Measurements from ENCODE around the gene CNTNAP5.

Gene CNTNAP5

DNA sequence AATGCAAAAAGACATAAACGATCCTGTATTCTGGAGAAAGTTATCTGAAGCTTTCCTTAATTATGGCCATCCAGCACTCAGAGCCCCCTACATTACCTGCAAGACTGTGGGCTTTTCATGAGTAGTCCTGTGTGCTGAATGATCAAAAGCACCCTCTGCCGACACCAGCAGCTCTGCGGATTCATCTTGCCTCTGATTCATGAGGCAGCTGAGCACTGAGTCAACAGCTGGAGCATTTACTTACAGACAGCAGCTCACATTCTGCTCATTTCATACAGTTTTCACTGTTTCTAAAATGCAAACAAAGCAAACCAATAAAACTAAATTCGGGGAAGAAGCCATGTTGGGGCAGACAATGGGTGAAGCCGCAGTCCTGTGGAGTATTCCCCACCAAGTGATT is 886.5 kb downstream of the CNTNAP5 start:
- FAIRE-seq (no peak), DNase-seq (ENCODE audit: extremely low spot score, insufficient read length, low read depth) (no peak)

DNA sequence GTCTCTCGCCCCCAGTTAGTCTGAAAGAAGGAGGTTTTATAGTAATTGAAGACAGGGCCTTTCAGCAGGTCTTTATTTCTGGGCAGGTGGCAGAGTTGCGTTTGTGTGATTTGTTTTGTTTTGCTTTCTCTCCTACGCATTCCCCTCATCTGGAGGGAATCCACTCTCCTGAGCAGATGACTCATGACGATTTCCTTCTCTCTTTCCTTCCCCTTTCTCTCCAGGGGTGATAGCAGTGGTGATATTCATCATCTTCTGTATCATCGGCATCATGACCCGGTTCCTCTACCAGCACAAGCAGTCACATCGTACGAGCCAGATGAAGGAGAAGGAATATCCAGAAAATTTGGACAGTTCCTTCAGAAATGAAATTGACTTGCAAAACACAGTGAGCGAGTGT is 888.8 kb downstream of the CNTNAP5 start:
- DNase-seq (ENCODE audit: extremely low spot score, insufficient read length, low read depth) (no peak), FAIRE-seq (no peak)

DNA sequence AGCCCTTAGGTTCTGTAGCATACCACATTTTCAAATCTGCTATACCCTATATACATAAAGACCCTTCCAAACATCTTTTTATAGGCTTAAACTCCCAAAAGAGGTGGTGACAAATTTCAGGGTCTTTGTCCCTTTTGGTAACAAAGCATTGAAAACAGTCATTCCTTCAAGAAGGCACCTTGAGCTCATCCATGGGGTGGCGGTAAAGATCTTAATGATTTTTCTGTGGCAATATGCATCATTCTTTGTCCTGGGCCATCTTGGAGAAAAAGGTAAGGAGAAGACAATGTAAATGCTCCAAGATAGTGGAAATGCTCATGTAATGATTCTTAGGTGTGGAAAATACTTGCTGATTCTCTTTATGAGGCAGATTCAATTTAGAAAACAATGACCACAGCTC is 890.5 kb downstream of the CNTNAP5 start:
- DNase-seq (ENCODE audit: extremely low spot score, insufficient read length, low read depth) (no peak), FAIRE-seq (no peak)

DNA sequence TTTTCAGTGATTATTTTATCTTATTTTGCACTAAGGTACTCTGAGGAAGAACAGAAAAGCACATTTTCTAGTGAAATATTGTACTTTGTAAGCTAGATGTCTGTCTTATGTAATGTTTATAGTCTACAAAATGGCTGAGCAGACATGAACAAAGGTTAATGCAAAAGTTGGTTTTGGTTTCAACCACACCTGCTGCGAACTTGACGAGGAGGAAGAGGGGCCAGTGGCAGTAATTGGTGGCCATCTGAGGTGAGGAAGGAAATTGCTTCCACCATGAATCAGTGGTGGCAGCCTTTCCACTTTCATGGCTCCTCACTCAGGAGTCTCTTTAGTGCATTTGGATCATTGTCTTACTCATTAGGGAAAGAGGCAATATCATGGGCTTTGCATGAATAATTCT is 894.2 kb downstream of the CNTNAP5 start:
- no peak for FAIRE-seq
- DNase-seq (ENCODE audit: extremely low spot score, insufficient read length, low read depth) = no peak

DNA sequence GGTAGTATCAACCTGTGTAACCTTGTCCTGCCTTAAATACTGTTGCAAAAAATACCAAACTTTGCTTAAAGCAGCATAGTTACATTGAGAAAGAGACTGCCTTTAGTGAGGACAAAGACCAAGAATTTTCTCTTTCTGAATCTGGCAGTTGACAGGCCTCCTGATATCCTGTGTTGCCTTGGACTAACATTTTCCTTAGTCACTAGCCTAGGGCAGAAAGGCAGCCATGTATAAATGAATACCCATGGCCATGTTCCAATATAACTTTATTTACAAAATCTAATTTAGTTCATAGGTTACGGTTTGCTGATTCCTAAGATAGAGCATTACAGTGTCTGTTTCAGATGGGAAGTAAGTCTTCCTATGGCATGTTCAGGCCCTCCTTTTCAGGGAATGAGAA is 895.4 kb downstream of the CNTNAP5 start:
- FAIRE-seq (no peak), DNase-seq (ENCODE audit: extremely low spot score, insufficient read length, low read depth) (no peak)

DNA sequence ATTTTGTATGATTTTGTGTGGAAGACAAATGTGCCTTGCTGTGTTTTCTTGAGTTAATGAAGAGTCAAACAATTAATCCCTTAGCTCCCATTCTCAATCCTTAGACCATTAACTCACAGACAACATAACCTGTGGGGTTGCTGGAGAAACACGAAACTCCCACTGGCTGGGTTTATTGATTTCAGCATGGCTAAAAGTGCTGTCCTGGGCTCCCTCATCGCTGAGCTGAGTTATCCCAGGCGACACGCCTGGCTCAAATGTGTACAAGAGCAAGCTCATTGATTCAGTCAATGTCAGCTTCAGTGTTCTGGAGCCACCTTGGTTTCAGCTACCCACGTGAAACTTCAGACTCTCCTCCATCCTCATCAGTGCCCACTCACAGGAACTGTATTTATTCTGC is 896.1 kb downstream of the CNTNAP5 start:
- no peak for FAIRE-seq
- DNase-seq (ENCODE audit: extremely low spot score, insufficient read length, low read depth) = no peak

DNA sequence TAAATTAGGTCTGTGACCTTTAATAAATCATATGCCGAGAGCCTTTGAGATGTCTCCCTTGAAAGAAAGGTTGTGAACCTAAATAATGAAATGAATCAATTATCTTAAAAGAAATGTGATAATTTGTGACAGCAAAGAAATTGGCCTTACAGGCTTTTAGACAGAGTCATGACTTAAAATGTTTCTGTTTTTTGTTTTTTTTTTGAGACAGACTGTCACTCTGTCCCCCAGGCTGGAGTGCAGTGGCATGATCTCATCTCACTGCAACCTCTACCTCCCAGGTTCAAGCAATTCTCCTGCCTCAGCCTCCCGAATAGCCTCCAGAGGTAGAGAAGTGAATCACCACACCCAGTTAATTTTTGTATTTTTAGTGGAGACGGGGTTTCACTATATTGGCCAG is 898.0 kb downstream of the CNTNAP5 start:
- no peak for DNase-seq (ENCODE audit: extremely low spot score, insufficient read length, low read depth)
- FAIRE-seq = no peak

DNA sequence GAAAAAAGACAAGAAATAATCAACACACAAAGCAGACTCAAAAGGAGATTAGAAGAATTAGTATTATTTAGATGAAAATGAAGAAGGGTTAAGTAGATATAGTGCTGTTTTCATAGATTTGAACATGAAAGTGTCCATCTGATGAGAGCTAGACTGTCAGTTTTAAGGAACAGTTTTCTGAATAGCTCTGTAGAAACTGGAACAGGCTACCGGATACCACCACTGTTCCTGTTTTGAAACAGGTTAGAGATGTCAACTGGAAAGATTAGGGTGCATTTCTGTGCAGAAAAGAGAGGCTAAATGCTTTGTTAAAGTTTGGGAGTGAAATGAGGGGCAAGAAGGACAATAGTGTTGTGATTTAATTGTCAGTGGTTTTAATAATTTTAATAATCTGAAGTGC is 908.8 kb downstream of the CNTNAP5 start:
- FAIRE-seq (no peak), DNase-seq (ENCODE audit: extremely low spot score, insufficient read length, low read depth) (no peak)

DNA sequence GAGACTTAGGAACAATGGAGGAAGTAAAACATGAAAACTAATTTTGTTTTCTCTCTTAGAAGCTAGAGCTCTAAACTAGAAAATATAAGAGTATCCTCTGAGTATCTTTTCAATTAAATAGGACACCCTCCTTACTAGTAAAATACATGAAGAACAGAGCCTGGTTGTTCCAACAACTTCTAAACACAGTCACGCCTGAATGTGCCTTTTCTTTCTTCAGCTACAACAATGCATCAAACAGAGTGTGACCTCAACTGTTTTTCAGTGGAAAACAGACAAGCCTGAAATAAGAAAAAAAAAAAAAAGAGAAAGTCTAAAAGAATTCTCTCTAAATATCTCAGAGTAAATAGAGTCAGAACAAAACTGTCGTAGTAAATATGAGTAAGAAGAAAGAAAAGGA is 928.8 kb downstream of the CNTNAP5 start:
- FAIRE-seq = no peak
- DNase-seq (ENCODE audit: extremely low spot score, insufficient read length, low read depth) = no peak

DNA sequence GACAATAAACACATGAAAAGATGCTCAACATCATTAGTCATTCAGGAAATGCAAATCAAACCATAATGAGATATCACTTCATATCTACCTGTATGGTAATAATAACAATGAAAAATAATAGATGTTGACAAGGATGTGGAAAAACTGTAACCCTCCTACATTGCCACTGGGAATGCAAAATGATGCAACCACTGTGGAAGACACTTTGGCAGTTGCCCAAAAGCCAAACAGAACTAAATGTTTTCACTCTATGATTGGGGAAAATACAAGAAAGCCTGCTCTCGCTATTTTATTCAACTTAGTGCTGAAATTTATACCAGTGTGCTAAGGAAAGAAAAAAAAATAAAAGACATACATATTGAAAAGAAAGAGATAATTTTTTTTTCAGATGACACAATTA is 934.5 kb downstream of the CNTNAP5 start:
- DNase-seq (ENCODE audit: extremely low spot score, insufficient read length, low read depth) (no peak), FAIRE-seq (no peak)

DNA sequence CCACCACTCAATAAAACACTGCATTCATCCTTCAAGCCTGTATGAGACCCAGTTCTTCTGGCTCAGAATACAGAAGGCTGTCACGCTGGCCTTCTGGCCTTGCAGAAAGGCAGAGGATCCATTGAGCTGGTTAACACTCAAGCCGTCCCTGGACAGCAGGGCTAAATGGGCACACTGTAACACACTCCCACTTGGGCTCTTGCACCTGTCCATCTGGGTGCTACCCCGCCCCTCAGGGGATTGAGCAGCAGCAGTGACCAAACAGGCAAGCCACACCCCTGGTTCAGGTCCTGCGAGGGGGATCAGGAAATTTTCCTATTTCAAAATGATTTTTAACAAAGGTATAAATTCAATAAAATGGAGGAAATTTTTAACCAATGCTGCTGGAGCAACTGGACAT is 936.0 kb downstream of the CNTNAP5 start:
- FAIRE-seq = no peak
- no peak for DNase-seq (ENCODE audit: extremely low spot score, insufficient read length, low read depth)

Data from GM18507 (cell line).